Right lung (tissue), 5 donors: ENCODE data around the gene LBHD2. TPM values are rescaled to one million over a fixed set of nuclear protein-coding genes. Genes with fewer than 3 reads are reported as not detected.

ENCODE experiments used
- DNase-seq, 2 donors: peaks; one replicate each; pipeline ENCODE4 v3.0.0-alpha.2; 2013
- polyA plus RNA-seq, 5 donors: library from polyadenylated mRNA; unstranded; fragments of 120-200 nt; gene quantifications; one replicate each; pipeline versions ENCODE4 v1.2.1 to v1.2.3, GENCODE V29; 2013; ENCODE audit warnings: inconsistent platforms in 1 of 5, low replicate concordance in 1 of 5; ENCODE audit not compliant: insufficient read length in 5 of 5, insufficient read depth in 1 of 5

Gene LBHD2
- polyA plus RNA-seq, 5 donors, result not detected

DNA sequence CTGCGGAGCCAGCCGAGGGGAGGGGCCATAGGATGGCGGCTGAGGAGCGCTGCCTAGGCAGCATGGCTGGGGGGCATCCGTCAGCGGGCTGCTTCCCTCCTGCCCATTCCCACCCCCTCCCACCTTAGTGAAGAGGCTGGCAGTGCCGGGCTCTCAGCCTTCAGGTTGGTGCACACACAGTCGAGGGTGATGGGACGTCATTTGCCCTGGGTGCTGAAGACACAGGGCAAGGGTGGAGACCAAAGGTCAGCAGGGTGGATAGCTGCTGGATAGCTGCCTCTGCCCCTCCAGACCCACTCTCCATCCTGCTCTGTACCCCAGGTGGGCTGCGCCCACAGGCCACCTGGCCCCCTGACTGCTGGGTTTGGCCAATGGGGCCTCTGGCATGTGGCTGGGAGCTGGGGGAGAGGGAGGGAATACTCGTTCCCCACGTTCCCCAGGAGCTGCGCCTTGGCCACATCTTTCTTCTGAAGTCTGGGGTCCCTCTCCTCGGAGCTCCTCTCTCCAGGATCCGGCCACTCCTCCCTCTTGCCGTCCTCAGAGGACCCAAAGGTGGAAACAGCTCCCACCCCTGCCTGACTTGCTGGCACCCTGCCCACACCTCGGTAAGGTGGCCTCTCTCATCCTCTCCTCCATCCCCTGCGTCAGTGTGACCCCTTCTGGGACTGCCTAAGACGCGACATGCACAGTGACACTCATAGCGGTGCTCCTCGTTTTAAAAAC, 15.5 kb upstream of the LBHD2 start:
- DNase-seq, result no peak

DNA sequence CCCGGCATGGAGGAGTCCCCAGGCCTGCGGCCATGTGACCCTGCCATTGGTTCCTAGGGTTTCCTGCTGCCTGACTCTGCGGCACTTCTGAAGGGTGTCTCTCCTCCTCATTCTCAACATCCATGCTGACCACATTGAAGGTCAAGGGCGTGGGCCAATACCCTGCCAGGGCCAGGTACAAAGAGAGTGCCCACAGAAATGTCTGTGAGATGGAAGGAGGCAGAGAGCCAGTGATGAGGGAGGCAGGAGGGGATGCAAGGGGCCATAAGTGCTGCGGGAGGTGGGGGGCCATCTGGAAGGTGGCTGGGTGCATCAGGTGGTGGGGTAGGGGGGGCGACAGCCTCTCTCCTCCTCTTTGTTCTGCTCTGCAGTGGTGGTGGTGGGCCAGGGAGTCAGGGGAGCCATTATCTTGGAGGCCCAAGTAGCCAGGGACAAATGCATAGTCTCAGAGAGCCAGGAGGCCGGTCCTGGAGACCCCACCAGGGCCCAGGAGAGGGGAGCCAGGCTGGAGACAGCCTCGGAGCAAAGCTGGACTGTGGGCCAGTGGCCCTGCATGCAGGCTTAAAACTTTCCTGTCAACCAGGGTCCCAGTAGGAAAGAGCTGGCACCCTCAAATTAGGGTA, 13.6 kb upstream of the LBHD2 start:
- DNase-seq, result no peak

DNA sequence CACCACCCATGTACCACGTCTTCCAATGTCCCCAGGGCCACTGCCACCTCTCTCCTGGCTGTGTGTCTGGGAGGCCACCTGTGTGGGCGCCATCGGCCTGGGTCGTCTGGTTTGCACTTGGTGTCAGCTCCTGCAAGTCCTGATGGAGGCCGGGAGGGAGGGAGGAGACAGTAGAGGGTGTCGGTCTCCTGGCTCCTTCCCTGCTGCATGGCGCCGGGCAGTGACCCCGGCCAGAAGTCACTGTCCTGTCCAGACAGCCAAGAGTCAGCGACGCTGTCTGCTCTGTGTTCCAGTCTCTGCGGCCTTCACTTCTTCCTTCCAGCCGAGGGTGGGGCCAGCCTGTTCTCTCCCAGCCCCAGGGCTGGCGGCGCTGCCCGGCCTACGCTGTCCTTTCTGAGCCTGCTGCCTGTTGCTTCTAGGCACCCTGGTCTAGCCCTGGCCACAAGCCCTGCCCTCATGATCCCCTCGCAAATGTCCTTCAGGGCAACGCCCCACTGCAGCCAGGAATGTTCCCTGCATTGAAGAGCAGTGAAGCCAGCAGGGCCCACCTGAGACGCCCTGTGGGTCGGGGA, 13.0 kb upstream of the LBHD2 start:
- DNase-seq, result no peak

DNA sequence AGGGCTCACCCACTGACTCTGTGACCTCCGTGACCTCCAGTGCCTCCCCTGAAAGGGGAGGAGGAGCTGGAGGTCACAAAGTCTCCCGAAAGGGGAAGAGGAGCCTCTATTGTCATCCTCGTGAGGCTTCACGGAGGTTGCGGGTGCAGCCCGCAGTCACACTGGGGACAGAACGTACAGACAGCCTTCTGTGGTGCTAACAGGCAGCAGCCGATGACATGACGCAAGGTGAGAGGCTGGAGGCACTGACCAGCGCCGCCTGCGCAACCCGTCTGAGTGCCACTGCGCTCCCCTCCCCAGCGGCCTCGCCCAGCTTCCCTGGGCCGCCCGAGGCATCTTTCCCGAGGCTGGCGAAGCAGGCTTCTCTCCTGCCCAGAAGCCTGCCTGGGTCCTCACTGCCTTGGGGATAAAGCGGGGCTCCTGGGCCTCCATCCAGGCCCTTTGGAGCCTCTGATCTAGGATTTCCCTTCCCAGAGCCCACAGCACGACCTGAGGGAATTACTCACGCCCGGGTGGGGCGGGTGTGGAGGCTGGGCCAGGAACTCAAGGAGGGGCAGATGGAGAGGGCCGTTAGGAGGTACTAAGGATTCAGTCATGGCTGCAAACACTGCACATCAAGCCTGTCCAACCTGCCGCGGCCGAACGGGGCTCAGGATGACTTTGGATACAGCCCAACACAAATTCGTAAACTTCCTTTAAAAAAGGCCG, 12.3 kb upstream of the LBHD2 start:
- DNase-seq, result no peak

DNA sequence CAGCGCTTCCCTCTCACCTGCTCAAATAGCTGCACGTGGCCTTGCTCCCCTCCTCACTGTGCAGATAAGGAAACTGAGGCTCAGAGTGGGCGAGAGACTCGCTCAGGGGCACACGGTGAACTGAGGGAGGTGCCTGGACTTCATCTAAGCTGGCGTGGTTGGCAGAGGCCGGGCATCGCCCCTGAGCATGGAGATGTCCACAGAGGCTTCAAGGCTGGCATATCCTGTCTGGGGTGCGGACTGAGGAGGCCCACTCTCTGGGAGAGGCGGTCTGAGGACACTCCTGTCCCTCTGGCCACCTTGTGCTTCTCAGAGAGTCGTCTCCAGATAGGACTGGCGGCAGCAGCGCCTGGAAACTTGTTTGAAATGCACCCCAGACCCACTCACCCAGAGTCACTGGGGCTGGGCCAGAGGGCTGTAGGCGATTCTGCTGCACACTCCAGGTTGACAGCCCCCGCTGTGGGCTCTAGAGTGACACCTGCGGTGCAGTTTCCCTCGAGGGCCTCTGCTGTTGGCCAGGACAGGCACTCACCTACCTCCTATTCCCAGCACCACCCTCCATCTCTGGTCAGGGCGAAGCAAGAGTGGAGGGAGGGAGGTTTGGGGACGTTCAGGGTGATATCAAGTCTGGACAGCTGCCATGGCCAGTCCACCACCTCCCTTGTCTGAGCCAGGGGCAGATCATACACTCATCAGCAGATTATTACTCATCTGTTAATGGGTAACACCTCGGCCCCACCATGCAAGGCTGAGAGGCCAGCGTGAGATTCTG, 11.2 kb upstream of the LBHD2 start:
- DNase-seq, result no peak

DNA sequence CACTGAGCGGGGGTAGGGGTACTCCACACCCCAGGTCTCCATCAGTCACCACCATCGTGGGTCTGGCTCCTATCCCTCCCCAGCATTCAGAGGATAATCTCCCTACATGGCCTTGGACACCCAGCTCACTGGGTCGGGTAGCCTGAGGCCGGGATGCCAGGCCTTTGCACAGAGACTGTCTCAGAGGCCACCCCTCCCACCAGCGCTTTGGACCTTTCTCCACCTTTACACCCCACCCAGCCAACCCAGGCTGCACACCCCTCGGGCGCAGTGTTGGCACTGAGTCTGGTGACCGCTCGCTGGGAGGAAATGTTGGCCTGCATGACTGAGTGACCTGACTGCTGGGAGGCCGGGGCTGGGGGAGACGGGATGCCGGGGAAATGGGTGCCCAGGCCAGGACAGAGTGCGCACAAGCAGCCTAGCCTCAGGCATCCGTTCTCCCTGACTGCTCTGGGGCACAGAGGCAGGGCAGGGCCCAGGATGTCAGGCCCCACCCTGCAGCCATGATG, 10.6 kb upstream of the LBHD2 start:
- DNase-seq, result no peak

DNA sequence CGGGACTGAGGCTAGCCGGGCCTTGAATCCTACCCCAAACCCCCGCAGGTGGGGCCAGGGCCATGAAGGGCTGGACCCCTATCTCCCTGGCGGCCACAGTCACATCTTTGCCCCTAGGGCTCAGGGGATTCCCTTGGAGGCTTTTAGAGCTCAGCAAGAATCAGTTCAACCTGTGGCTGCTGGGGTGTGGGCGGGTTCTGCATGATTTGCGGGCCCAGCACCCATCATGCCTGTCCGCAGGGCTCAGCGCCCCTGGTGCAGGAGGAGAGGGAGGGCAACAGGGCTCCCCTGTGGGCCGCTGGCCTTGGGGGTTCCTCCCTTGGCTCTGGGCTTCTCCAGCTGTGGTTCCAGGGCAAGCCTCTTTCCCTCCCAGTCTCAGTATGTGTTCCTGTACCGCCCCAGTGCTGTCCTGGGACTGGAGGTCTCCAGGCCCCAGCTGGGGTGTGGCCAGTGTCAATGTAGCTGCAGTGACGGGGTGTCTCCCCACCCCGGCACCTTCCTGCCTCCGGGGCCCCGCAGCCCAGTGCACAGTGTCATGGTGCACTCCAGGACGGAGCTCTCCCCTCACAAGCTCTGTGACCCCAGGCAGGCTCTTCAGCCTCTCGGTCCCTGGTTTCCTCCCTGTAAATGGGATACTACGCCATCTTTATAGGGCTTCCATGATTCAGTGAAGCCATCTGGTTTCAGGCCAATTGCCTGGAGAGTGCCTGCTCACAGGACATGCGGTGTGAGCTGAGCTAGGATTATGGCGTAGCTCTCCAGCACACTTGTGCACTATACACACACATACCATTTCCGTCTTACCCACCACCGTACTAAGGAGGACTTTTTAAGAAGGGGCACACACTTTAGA, 9.9 kb upstream of the LBHD2 start:
- DNase-seq, result no peak

DNA sequence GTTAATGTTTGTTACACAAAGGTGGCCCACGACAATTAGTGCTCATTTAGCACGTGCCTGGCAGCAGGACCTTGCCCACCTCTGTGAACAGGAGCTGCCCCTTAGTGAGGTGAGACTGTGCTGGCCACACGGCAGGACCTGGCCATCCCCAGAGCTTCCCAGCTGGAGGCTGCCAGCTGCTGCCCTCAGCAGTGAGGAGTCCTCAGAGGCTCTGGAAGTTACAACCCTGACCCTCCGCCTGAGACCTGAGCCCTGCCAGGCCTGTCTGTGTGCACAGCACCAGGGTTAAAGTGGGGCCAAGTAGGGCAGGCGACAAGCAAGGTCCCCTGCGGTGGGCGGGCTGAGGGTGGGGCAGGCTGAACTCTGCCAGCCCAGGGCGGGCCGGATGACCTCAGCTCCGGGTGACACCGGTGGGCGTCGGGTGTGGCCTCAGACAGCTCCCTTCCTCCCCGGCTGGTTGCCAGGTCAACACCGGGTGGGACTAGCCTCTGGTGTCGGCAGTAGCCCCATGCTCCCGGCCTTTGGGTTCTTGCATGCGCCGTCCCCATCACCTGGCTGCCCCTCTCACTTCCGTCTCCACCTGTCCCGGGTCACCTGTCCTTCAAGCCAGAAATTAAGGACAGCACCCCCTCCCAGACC, 9.2 kb upstream of the LBHD2 start:
- no peak for DNase-seq

DNA sequence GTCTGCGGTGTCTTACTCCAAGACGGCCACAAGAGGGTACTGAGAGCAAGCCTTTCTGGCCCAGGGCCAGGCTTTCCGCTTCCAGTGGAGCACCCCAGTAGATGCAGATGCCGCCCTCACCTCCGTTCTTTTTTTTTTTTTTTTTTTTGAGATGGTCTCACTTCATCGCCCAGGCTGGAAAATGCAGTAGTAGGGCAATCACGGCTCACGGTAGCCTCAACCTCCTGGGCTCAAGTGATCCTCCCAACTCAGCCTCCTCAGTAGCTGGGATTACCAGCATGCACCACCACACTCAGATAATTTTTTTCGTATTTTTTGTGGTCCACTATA, 5.6 kb upstream of the LBHD2 start:
- peak in 1 of 2 donors; percentile 79 for DNase-seq

DNA sequence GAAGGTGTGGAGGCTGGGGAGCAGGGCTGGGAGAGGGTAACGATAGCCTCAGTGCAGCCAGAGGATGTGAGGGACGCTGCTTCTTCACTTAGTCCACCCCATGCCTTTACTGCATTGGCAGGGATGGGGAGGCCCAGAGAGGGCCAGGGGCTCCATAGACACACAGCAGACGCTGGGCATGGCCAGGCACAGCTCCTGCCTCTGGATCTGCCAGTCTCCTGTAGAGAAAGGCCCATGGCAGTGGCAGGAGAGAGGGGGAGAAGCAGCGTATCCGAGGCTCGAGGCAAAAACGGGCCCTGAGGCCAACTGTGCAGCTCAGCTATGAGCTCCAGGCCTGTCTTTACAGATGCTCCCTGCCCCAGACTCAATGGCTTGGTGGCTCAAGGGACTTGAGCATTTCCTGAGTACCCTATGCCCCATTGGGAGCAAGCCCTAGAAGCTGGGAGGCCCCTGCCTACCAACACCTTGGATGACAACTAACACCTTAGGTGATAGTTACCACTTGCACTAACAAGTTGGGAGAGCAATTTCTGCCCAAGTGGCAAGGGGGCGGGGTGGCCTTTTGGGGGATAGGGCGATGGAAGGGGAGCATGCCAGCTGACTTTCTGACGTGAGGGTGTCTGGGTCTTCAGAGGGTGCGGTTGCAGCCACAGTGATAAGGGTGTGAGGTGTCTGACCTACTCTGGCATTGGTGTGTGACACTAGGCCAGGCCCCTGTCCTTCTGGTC, 5.0 kb upstream of the LBHD2 start:
- no peak for DNase-seq

DNA sequence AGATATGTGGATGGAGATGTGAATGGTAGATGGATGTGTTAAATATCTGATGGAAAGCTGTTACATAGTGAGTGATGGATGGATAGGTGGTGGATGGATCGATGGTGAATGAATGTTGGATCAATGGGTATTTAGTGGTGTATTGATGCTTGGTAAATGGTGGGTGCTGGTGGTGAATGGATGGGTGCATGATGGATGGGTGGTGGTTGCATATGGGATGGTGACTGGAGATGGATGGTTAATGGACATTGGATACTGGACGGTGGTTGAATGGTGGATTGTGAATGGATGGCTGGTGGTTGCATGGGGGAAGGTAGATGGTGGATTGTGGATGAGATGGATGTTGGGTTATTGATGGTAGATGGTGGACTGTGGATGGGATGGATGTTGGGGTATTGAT, 2.1 kb upstream of the LBHD2 start:
- no peak for DNase-seq

DNA sequence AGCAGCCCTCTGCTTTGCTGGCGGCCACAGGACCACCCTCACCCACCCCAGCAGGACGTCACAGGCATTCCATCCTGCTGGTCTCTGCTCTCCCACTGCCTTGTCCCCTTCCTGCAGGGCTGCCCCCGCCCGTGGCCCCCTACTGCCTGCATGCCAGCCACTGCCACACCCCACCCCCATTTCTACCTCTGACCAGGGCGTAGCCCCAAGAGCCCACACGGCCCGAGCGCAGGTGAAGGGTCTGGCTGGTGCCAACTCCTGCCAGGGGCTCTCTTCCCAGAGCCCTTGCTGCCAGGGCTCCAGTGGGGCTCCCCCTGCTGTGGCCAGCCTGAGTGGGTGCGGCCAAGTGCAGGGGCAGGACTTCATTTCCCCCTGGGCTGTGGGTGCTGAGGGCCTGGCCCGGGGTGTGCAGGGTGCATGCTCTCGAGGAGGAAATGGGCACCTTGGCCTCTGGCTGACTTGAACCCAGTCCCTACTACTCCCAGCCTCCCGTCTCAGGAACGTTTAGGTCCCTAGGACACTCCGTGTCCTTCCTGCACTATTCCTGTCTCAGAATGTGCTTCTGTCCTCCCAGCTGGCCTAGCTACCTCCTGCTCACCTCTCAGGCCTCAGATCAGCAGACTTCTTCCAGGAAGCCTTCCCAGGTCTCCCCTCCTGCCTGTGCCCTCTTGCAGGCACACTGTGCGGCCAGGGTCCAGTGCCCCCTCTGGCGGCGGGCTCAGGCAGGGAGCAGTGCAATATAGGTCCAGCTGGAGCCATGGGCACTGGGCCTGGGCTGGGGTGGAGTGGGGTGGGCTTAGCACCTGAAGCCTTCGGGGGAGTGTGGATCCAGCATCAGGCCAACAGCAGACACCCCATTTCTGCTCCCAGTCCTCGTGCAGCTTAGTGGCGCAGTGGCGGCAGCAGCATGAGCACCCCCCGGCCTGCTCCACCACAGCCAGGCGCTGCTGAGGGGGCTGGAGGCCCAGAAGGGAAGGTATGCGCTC, 1.4 kb downstream of the LBHD2 start:
- DNase-seq, result no peak

DNA sequence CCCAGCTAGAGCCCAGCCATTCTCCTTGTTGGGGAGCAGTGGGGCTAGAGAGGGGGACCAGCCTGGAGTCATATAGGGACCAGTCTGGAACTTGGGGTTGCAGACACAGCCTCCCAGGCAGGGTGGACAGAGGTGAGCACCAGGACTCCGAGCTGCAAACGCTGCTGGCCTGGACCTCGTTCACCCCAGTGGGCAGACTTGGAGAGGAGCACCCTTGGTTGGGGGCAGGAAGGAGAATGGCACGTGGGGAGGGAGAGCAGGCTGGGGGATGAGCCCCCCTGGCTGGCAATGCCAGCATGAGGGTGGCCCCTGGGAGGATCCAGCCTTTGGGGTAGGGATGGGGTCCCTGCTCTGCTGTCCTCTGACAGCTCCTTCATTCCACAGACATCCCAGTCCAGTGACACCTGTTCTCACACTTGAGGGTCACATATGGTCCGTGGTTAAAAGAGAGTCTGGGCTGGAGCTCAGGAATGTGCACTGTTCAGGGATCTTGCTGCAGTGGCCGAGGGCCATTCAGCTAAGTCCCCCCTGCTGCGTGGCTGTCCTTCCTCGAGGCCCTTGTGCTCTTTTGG, 2.8 kb downstream of the LBHD2 start:
- no peak for DNase-seq

DNA sequence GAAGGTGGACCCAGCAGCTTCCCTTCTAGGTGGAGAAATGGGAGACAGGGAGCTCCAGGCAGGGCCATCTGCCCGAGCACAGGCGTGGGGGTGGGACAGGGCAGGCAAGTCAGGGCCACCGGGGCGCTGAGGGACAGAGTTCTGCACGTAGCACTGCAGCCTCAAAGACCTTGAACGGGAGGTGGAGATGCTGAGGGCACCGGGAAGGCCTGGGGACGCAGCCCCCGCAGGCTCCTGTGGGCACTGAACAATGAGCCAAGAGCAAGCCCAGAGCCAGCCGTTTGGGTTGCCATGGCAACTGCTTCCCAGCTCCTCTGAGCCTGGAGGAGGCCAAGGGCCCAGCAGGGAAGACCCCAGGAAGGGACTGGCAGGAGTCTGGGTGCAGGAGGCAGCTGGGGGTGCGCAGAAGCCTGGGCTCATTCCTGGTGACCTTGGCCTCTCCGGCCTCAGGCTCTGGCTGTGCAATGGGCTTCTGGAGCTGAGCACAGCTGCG, 3.4 kb downstream of the LBHD2 start:
- DNase-seq, result no peak

DNA sequence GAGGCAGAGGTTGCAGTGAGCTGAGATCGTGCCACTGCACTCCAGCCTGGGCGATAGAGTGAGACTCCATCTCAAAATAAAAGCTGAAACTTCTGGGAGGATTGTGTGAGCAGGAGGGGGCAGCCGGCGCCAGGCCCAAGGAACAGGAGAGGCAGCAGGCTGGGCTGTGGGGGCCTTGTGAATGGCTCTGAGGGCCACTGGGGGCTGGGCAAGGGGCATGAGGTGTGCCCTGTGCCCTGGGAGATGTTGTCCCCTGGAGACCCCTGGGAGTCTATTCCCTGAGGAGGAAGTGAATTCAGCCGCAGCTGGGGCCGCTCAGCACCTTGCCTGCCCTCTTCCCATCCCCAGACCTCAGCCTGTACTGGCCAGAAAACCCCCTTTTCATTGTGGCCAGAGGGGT, 4.9 kb downstream of the LBHD2 start:
- DNase-seq, result no peak

DNA sequence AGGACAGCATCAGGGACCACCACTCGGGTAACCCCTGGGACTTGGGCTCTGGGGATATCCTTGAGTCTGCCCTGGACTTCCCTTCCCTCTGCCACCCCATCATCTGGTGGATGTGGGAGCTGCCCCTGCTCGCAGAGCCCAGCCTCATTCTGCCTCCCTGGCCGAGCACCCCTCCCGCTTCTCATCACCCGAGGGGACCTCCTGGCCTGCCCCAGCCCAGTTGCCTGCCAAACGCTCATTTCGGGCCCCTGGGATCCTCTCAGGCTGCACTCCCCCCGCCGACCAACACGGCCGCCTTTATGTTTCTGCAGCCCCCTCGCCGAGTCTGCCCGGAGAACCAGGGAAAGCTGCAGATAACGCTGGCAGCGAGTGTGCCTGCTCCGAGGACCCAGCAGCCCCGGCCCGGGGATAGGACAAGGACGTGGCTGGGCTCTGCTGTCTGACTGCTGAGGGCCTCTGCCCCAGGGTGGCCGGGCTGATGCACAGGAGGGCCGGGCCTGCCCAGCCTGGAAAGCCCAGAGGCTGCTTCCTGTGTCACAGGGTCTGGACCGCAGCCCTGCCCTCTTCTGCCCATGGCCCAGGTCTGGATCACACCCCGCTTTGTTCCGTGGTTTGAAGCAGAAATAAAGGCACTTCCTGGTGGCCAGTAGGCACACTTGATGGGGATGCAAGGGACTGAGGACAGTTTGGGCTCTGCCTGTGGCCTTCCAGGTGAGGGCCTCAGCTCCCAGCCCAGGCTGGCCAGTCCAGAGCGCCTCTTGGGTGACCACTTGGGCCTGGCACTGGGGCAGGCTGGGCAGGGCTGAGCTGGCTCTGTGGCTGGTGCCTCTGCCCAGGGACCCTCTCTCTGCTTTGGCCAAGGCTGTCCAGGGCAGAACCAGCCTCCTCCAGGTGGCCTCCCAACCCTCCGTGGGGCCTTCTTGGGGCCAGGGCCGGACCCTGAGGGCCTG, 5.7 kb downstream of the LBHD2 start:
- DNase-seq, result no peak
